Measurements from ENCODE around the gene TWIST2.

- TF ChIP-seq, protein P1, sequence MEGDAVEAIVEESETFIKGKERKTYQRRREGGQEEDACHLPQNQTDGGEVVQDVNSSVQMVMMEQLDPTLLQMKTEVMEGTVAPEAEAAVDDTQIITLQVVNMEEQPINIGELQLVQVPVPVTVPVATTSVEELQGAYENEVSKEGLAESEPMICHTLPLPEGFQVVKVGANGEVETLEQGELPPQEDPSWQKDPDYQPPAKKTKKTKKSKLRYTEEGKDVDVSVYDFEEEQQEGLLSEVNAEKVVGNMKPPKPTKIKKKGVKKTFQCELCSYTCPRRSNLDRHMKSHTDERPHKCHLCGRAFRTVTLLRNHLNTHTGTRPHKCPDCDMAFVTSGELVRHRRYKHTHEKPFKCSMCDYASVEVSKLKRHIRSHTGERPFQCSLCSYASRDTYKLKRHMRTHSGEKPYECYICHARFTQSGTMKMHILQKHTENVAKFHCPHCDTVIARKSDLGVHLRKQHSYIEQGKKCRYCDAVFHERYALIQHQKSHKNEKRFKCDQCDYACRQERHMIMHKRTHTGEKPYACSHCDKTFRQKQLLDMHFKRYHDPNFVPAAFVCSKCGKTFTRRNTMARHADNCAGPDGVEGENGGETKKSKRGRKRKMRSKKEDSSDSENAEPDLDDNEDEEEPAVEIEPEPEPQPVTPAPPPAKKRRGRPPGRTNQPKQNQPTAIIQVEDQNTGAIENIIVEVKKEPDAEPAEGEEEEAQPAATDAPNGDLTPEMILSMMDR (conservative IDR thresholded peaks at IDR 0.05) = 0 out of 2 replicates have a peak, but pooled peaks have one; percentile 8
- TF ChIP-seq EZH2 (IDR thresholded peaks at IDR 0.05; ENCODE audit: low read depth) = no peak
Observed at GRCh38 chr2:238874330-238875050, 26.6 kb downstream of the TWIST2 start.
